ENCODE results near the gene ZNF408.
"Not testable (repeated sequence)": the region's sequence is repeated elsewhere in the genome, so short reads cannot be mapped to it uniquely, and the experiment has no call there.

The ZNF408 gene

GRCh38 chr11:46668480-46669085 is 32.2 kb upstream of the ZNF408 start:
- peak overlapping the region in 1 of 3 experiments; percentile 40 for H3K27ac Mint-ChIP-seq
- H3K9me3 Mint-ChIP-seq, result no peaks in the 10 kb centered on the region
- TF ChIP-seq CTCF (IDR thresholded peaks at IDR 0.05; ENCODE audit: unreplicated experiment in 3 of 3), result no peak
- peaks cover 44% of the 10 kb centered on the region for H3K4me1 Mint-ChIP-seq
- peaks cover 75% of the 10 kb centered on the region for H3K36me3 Mint-ChIP-seq (ENCODE audit: low read depth)
- no peaks in the 10 kb centered on the region for H3K27me3 Mint-ChIP-seq (ENCODE audit: low read depth)
- H3K4me3 Mint-ChIP-seq, result no peak overlapping the region

- H3K36me3 Mint-ChIP-seq (ENCODE audit: low read depth), result peaks cover 70% of the 10 kb centered on the region
- H3K27ac Mint-ChIP-seq, result peak overlapping the region in 2 of 3 experiments; percentile 17 to 40
- TF ChIP-seq CTCF (IDR thresholded peaks at IDR 0.05; ENCODE audit: unreplicated experiment in 3 of 3), result no peak
- H3K27me3 Mint-ChIP-seq (ENCODE audit: low read depth), result no peaks in the 10 kb centered on the region
- H3K4me1 Mint-ChIP-seq, result peaks cover 48% of the 10 kb centered on the region
- H3K4me3 Mint-ChIP-seq, result no peak overlapping the region
- no peaks in the 10 kb centered on the region for H3K9me3 Mint-ChIP-seq
Measured at GRCh38 chr11:46669711-46670139, 31.1 kb upstream of the ZNF408 start.

GRCh38 chr11:46670521-46670920 is 30.3 kb upstream of the ZNF408 start:
- Mint-ChIP-seq H3K4me1 (peaks cover 53% of the 10 kb centered on the region), H3K36me3 (ENCODE audit: low read depth) (peaks cover 68% of the 10 kb centered on the region)
- not testable (repeated sequence) for H3K27me3 Mint-ChIP-seq (ENCODE audit: low read depth); H3K9me3 Mint-ChIP-seq; H3K4me3 Mint-ChIP-seq; H3K27ac Mint-ChIP-seq

GRCh38 chr11:46671958-46672315 is 28.9 kb upstream of the ZNF408 start:
- Mint-ChIP-seq H3K9me3 (no peaks in the 10 kb centered on the region), H3K27ac (peak overlapping the region in 1 of 3 experiments; percentile 14), H3K4me1 (peaks cover 46% of the 10 kb centered on the region), H3K27me3 (ENCODE audit: low read depth) (no peaks in the 10 kb centered on the region), H3K4me3 (no peak overlapping the region), H3K36me3 (ENCODE audit: low read depth) (peaks cover 61% of the 10 kb centered on the region)
- TF ChIP-seq CTCF (IDR thresholded peaks at IDR 0.05; ENCODE audit: unreplicated experiment in 3 of 3), result no peak

- no peaks in the 10 kb centered on the region for H3K27me3 Mint-ChIP-seq (ENCODE audit: low read depth)
Measured at GRCh38 chr11:46672381-46672839, 28.4 kb upstream of the ZNF408 start.

More at GRCh38 chr11:46672381-46672839, 28.4 kb upstream of the ZNF408 start:
- TF ChIP-seq CTCF (IDR thresholded peaks at IDR 0.05; ENCODE audit: unreplicated experiment in 3 of 3), result no peak
- Mint-ChIP-seq H3K4me3 (no peak overlapping the region), H3K36me3 (ENCODE audit: low read depth) (peaks cover 61% of the 10 kb centered on the region), H3K4me1 (peaks cover 42% of the 10 kb centered on the region), H3K9me3 (no peaks in the 10 kb centered on the region), H3K27ac (peak overlapping the region in 2 of 3 experiments; percentile 23 to 27)
